Stimulated activated CD8-positive, alpha-beta memory T cell treated with anti-CD3 and anti-CD28 coated beads, Interleukin-4, amount 100 ng/mL, for 1 hour (primary cell): Measurements from ENCODE around the gene HINFP.
"Not testable (repeated sequence)": the region's sequence is repeated elsewhere in the genome, so short reads cannot be mapped to it uniquely, and the experiment has no call there.

Source experiments
- DNase-seq, 2 donors: peaks; one replicate each; pipeline ENCODE4 v3.0.0-alpha.2; 2020; ENCODE audit warnings: low read depth in 2 of 2, low spot score in 1 of 2

Gene HINFP

GRCh38 chr11:119116601-119117000 is 4.8 kb upstream of the HINFP start:
- no peak for DNase-seq

GRCh38 chr11:119117004-119117706 is 4.2 kb upstream of the HINFP start:
- no peak for DNase-seq

- no peak for DNase-seq
Measured at GRCh38 chr11:119118227-119118626, 3.2 kb upstream of the HINFP start.

- no peak for DNase-seq
Measured at GRCh38 chr11:119118946-119119345, 2.4 kb upstream of the HINFP start.

- no peak for DNase-seq
Measured at GRCh38 chr11:119120639-119121007, 757 bp upstream of the HINFP start.

- no peak for DNase-seq
Measured at GRCh38 chr11:119121811-119122124, 388 bp downstream of the HINFP start.

GRCh38 chr11:119125821-119126220 is 4.4 kb downstream of the HINFP start:
- DNase-seq: no peak

- DNase-seq: no peak
Measured at GRCh38 chr11:119126675-119127268, 5.4 kb downstream of the HINFP start.

- no peak for DNase-seq
Measured at GRCh38 chr11:119130662-119131061, 9.3 kb downstream of the HINFP start.

GRCh38 chr11:119134389-119134978 is 13.1 kb downstream of the HINFP start:
- no peak for DNase-seq

GRCh38 chr11:119139276-119139675 is 17.9 kb downstream of the HINFP start:
- DNase-seq: not testable (repeated sequence)

- no peak for DNase-seq
Measured at GRCh38 chr11:119144825-119145486, 23.6 kb downstream of the HINFP start.

GRCh38 chr11:119145551-119145950 is 24.2 kb downstream of the HINFP start:
- no peak for DNase-seq

- DNase-seq: no peak
Measured at GRCh38 chr11:119147604-119148333, 26.4 kb downstream of the HINFP start.

GRCh38 chr11:119148720-119149017 is 27.3 kb downstream of the HINFP start:
- no peak for DNase-seq

- no peak for DNase-seq
Measured at GRCh38 chr11:119149018-119149785, 27.8 kb downstream of the HINFP start, which contains the start of gene ABCG4. ABCG4 (plus strand) TSS chr11:119149052; CDS start chr11:119149966, 914 bp downstream.

GRCh38 chr11:119149786-119150275 is 28.5 kb downstream of the HINFP start:
- DNase-seq: no peak

GRCh38 chr11:119152043-119152442 is 30.7 kb downstream of the HINFP start:
- DNase-seq: no peak

GRCh38 chr11:119152604-119153003 is 31.2 kb downstream of the HINFP start:
- no peak for DNase-seq

- no peak for DNase-seq
Measured at GRCh38 chr11:119153049-119153818, 31.9 kb downstream of the HINFP start.
